GM23248 (cell line): ENCODE data around the gene KCNA10. TPM values are rescaled to one million over a fixed set of nuclear protein-coding genes. Genes with fewer than 3 reads are reported as not detected.
A peak's percentile ranks its signal among the peaks of the same experiment; 100 is the strongest.

Experiments
- DNase-seq: peaks from one replicate; pipeline ENCODE4 v3.0.0-alpha.2; 2015
- H2AFZ ChIP-seq: fragments of 200-600 bp; sonication (generic); 2 replicates; pipeline ENCODE4 v1.6.1; 2016; ENCODE audit warnings: antibody characterized with exemption
- H3F3A ChIP-seq: fragments of 200-600 bp; sonication (generic); 2 replicates; pipeline ENCODE4 v1.6.1; 2016; ENCODE audit warnings: mild to moderate bottlenecking, antibody characterized with exemption, mixed run types; ENCODE audit not compliant: insufficient read depth
- H3K27ac ChIP-seq: fragments of 200-600 bp; sonication (generic); 2 replicates; pipeline ENCODE4 v1.5.1; 2016; ENCODE audit warnings: mild to moderate bottlenecking
- H3K27me3 ChIP-seq: fragments of 200-600 bp; sonication (generic); replicated peaks from 2 replicates; pipeline ENCODE4 v1.6.1; 2016; ENCODE audit warnings: mild to moderate bottlenecking; ENCODE audit not compliant: insufficient read depth
- H3K36me3 ChIP-seq: fragments of 200-600 bp; sonication (generic); 2 replicates; pipeline ENCODE4 v1.6.1; 2016; ENCODE audit warnings: low read depth, mild to moderate bottlenecking
- H3K4me1 ChIP-seq: fragments of 200-600 bp; sonication (generic); 2 replicates; pipeline ENCODE4 v1.6.1; 2016; ENCODE audit warnings: mild to moderate bottlenecking; ENCODE audit not compliant: insufficient read depth
- H3K4me2 ChIP-seq: fragments of 200-600 bp; sonication (generic); one replicate; pipeline ENCODE4 v1.6.1; 2016; ENCODE audit warnings: mild to moderate bottlenecking; ENCODE audit not compliant: unreplicated experiment
- H3K4me3 ChIP-seq: fragments of 200-600 bp; sonication (generic); 2 replicates; pipeline ENCODE4 v1.5.1; 2016; ENCODE audit warnings: mild to moderate bottlenecking
- H3K79me2 ChIP-seq: fragments of 200-600 bp; sonication (generic); 2 replicates; pipeline ENCODE4 v1.6.1; 2016; ENCODE audit warnings: mild to moderate bottlenecking; ENCODE audit not compliant: insufficient read depth
- H3K9ac ChIP-seq: fragments of 200-600 bp; sonication (generic); 2 replicates; pipeline ENCODE4 v1.6.1; 2016; ENCODE audit warnings: mild to moderate bottlenecking
- H3K9me2 ChIP-seq: fragments of 200-600 bp; sonication (generic); 2 replicates; pipeline ENCODE4 v1.6.1; 2016; ENCODE audit warnings: mixed run types, mild to moderate bottlenecking, moderate library complexity; ENCODE audit not compliant: insufficient read depth
- H3K9me3 ChIP-seq: fragments of 200-600 bp; sonication (generic); one replicate; pipeline ENCODE4 v1.6.1; 2017; ENCODE audit warnings: low read depth
- H4K20me1 ChIP-seq: fragments of 200-600 bp; sonication (generic); 2 replicates; pipeline ENCODE4 v1.6.0; 2016; ENCODE audit not compliant: insufficient read depth
- EZH2 ChIP-seq: fragments of 200-600 bp; sonication (generic); IDR thresholded peaks from 2 replicates; pipeline ENCODE4 v1.6.1; 2018; ENCODE audit warnings: antibody characterized with exemption, mild to moderate bottlenecking; ENCODE audit not compliant: insufficient read depth, poor library complexity, severe bottlenecking
- EZH2phosphoT487 ChIP-seq: fragments of 200-600 bp; sonication (generic); IDR thresholded peaks from 2 replicates; pipeline ENCODE4 v1.6.1; 2018; ENCODE audit warnings: antibody characterized with exemption, moderate library complexity, mild to moderate bottlenecking, low read depth; ENCODE audit not compliant: insufficient read depth
- WGBS, 2 experiments: methylation state at CpG; one replicate each; pipeline ENCODE4 v1.1.6; 2015 to 2017; ENCODE audit warnings: low lambda C conversion rate in 2 of 2, low coverage in 1 of 2; ENCODE audit errors: missing lambda C conversion rate in 2 of 2; 5-methylcytosine and 5-hydroxymethylcytosine counted together
- in situ Hi-C: fragments of 300-500 bp; cut with MboI; formaldehyde crosslinking; loops from 2 replicates; pipeline ENCODE4 v1.15.0; 2020
- polyA plus RNA-seq: library from polyadenylated mRNA; unstranded; fragments of >200 nt; fragmentation: Nextera tagmentation; extraction: Ambion mirVana; gene quantifications from 2 replicates; pipeline ENCODE4 v1.2.1, GENCODE V29; 2016
- total RNA-seq: library from RNA; depleted of rRNA; stranded (reverse); fragments of >200 nt; shearing (Covaris generic); gene quantifications from 2 replicates; pipeline ENCODE4 v1.2.3, GENCODE V29; 2014

Gene KCNA10
- total and polyA plus RNA-seq, 2 experiments from 2014 or later: not detected

DNA sequence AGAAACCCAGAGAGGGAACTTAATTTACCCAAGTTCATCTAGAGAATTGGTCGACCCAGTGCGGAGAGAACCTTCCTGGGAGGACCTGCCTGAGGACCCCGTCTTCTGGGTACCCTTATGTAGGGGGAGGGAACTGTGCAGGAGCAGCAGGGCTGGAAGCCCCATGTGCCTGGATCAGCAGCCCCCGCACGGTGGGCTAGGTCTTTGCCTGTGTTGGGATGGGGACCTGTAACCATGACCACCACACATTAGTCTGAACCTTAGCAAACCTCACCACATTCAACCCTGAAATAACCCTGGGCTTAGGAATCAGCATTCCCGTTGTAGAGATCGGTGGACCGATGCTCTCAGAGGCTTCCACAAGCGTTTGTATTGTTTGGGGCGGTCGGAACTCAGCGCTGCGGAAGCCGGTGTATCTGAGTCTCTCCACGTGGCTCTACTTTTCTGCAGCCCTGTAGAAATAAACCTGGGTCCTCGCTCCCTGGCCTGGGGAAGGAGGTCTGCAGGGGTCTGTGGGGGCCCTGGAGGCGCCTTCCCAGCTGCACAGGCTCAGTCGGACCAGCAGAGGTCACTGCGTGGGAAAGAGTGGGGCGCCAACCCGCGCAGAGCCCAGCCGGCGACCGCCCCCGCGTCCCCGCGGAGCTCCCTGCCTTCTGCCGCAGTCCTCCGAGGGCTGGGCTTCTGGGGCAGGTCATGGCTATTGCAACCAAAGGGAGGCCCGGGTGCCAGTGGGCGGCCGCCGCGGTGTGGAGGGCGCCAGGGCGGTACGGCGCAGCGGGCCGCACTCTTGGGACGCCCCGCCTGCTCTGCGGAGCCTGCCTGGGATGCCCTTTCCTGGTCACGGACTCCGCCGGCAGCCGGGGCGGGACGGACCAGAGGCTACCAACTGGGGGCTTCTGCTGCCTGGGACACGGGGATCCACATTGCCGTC is 36.2 kb upstream of the KCNA10 start:
- H3K79me2 ChIP-seq: no peaks in the 10 kb centered on the region
- in situ Hi-C loops: no loop called here
- H4K20me1 ChIP-seq: no peaks in the 10 kb centered on the region
- H3K4me1 ChIP-seq: no peaks in the 10 kb centered on the region
- H3K4me2 ChIP-seq: no peak overlapping the region
- H3K36me3 ChIP-seq: no peaks in the 10 kb centered on the region
- no peaks in the 10 kb centered on the region for H3F3A ChIP-seq
- H3K9me3 ChIP-seq: no peaks in the 10 kb centered on the region
- TF ChIP-seq EZH2phosphoT487 (no peak), EZH2 (no peak)
- no peak overlapping the region for H3K9ac ChIP-seq
- DNase-seq: peak; percentile 56
- H3K27ac ChIP-seq: no peak overlapping the region
- H3K4me3 ChIP-seq: no peak overlapping the region
- no peak overlapping the region for H2AFZ ChIP-seq
- no peaks in the 10 kb centered on the region for H3K9me2 ChIP-seq
- peaks cover 19% of the 10 kb centered on the region for H3K27me3 ChIP-seq
- 10 to 13% methylated on average over 39 to 45 of the region's 53 CpGs for WGBS, 2 experiments

DNA sequence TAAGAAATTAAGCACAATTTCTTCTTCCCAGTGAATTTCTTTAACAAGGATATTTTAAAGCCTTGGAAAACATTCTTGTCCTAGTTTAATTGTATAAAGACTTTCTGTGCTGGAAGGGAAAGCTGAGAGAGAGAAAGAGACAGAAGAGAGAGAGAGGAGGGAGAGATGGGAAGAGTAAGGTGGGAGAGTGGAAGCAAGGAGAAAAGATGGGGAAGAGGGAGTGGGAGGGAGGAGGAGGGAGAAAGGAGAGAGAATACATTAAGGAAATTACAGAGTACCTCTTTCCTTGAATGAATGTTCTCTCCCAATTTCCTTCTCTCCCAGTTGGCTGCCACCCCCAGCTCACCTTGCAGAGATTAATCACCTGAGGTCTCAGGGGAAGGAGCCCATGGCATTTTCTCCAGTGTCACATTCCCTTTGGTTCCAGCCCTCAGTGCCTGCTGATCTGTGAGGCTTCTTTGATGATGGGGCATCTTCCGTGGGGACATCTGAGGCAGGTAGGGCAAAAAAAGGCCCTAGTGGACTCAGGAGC is 32.4 kb upstream of the KCNA10 start:
- no peak overlapping the region for H2AFZ ChIP-seq
- no peak overlapping the region for H3K27ac ChIP-seq
- no peaks in the 10 kb centered on the region for H3K9me3 ChIP-seq
- no peak overlapping the region for H3K9ac ChIP-seq
- no peaks in the 10 kb centered on the region for H3K79me2 ChIP-seq
- H3K36me3 ChIP-seq: no peaks in the 10 kb centered on the region
- no peak for TF ChIP-seq EZH2
- no peak for TF ChIP-seq EZH2phosphoT487
- DNase-seq: no peak
- H4K20me1 ChIP-seq: no peaks in the 10 kb centered on the region
- H3K4me1 ChIP-seq: no peaks in the 10 kb centered on the region
- 17 to 38% methylated on average over 1 of the region's 1 CpG for WGBS, 2 experiments
- peaks cover 19% of the 10 kb centered on the region for H3K27me3 ChIP-seq
- H3F3A ChIP-seq: no peaks in the 10 kb centered on the region
- no peak overlapping the region for H3K4me2 ChIP-seq
- in situ Hi-C loops: no loop called here
- no peaks in the 10 kb centered on the region for H3K9me2 ChIP-seq
- no peak overlapping the region for H3K4me3 ChIP-seq

DNA sequence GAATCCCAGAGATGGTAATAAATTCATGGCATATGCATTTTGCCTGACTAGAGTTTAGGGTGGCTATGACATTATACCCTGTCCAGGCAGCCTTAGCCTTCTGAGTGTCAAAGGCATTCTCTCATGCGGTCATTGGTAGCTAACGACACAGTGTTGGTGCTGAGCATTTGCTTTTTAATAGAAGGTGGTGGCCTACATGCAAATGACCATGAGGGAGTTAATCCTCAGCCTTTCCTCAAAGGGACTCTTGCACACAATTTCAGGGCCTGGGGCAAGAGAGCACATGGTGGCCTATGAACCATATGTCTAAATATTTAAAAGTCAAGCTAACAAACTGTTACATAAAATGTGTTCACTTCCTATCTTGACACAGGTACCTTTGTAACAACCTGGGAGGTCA is 30.9 kb upstream of the KCNA10 start:
- in situ Hi-C loops: no loop called here
- no peak overlapping the region for H3K4me2 ChIP-seq
- peaks cover 19% of the 10 kb centered on the region for H3K27me3 ChIP-seq
- no peaks in the 10 kb centered on the region for H3F3A ChIP-seq
- no peak for DNase-seq
- H3K79me2 ChIP-seq: no peaks in the 10 kb centered on the region
- no peaks in the 10 kb centered on the region for H3K9me2 ChIP-seq
- H3K9ac ChIP-seq: no peak overlapping the region
- no peak for TF ChIP-seq EZH2phosphoT487
- no peak overlapping the region for H3K4me3 ChIP-seq
- H3K4me1 ChIP-seq: no peaks in the 10 kb centered on the region
- H2AFZ ChIP-seq: no peak overlapping the region
- no peak overlapping the region for H3K27ac ChIP-seq
- no peaks in the 10 kb centered on the region for H3K9me3 ChIP-seq
- 15 to 21% methylated on average over 2 of the region's 2 CpGs for WGBS, 2 experiments
- no peaks in the 10 kb centered on the region for H3K36me3 ChIP-seq
- H4K20me1 ChIP-seq: no peaks in the 10 kb centered on the region

DNA sequence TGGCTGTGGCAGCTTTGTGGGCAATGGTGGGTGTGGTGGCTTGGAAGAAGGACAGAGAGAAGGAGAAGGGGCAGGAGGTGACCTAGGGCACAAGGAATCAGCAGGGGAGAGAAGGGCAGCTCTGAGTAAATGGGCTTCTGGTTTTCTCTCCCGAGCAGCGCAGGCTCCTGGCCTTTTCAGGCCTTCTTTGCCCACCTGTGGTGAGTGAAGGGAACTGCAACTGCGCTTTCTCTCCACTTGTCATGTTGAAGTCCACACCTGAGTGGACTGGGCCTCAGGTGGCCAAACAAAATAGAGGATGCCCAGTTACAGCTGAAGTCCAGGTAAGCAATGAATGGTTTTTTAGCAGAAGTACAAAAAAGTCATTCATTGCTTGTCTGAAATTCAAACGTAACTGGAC is 29.4 kb upstream of the KCNA10 start:
- H3K27ac ChIP-seq: no peak overlapping the region
- no peak overlapping the region for H2AFZ ChIP-seq
- TF ChIP-seq EZH2phosphoT487 (no peak), EZH2 (no peak)
- H3K9me2 ChIP-seq: no peaks in the 10 kb centered on the region
- H3K27me3 ChIP-seq: peaks cover 15% of the 10 kb centered on the region
- H3K4me3 ChIP-seq: no peak overlapping the region
- H4K20me1 ChIP-seq: no peaks in the 10 kb centered on the region
- 8 to 11% methylated on average over 4 of the region's 4 CpGs for WGBS, 2 experiments
- no peaks in the 10 kb centered on the region for H3K36me3 ChIP-seq
- no peak overlapping the region for H3K4me2 ChIP-seq
- no peak overlapping the region for H3K9ac ChIP-seq
- in situ Hi-C loops: no loop called here
- no peaks in the 10 kb centered on the region for H3K4me1 ChIP-seq
- H3K9me3 ChIP-seq: no peaks in the 10 kb centered on the region
- H3F3A ChIP-seq: no peaks in the 10 kb centered on the region
- peak; percentile 50 for DNase-seq
- H3K79me2 ChIP-seq: no peaks in the 10 kb centered on the region
